HG03039 (cell line): ENCODE results near the gene ATP6V1F.

Experiments used
- ATAC-seq: cut with Tn5 transposase; IDR thresholded peaks from one replicate; pipeline ENCODE4 v1.9.1; 2021; ENCODE audit warnings: mild to moderate bottlenecking, moderate library complexity; ENCODE audit not compliant: unreplicated experiment

The ATP6V1F gene

DNA sequence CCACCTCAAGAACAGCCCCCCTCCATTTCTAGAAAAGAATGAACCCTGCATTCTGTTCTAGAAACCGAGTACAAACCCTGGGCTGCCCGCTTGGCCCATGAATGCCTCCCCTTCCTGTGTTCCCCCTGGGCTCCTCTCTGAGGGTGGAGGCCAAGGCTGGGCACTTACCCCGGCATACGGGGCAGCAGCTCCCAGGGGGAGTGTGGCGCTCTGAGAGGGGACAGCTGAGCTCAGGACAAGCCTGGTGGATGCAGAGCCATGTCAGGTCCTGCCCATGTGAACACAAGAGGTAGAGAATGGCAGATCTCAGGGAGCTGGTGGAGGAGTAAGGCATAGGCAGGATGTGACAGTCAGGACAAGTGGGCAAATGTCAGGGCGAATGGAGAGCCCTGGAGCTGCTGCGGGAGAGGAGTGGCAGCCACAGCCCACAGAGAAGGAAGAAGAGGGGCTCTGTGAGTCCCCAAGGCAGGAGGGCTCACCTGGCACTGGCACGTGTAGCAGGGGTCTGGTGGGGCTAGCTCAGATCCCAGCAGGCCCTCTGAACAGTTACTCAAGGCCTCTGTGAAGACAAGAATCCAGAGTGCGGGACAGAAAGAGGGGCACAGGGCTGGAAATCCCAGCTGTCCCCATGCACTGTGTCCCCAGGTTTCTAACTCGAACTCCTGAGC is 18.9 kb downstream of the ATP6V1F start:
- ATAC-seq, result no peak

DNA sequence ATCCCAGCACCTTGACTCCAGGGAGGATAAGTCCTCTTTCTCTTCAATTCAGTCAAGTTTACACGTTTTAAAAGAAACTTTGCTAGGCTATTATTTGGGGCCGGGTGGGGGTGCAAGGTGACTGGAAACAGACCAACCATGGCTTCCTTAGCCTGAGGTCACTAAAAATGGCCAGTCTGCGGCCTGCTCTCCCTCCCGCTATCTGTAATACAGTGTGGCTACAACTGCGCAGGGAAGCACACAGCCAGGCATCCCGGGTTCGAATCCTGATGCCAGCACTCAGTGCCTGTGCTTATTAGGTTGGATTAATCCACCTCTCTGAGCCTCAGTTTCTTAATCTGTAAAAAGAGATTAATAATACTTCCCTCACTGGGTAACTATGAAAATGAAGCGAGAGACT is 19.5 kb downstream of the ATP6V1F start:
- no peak for ATAC-seq

DNA sequence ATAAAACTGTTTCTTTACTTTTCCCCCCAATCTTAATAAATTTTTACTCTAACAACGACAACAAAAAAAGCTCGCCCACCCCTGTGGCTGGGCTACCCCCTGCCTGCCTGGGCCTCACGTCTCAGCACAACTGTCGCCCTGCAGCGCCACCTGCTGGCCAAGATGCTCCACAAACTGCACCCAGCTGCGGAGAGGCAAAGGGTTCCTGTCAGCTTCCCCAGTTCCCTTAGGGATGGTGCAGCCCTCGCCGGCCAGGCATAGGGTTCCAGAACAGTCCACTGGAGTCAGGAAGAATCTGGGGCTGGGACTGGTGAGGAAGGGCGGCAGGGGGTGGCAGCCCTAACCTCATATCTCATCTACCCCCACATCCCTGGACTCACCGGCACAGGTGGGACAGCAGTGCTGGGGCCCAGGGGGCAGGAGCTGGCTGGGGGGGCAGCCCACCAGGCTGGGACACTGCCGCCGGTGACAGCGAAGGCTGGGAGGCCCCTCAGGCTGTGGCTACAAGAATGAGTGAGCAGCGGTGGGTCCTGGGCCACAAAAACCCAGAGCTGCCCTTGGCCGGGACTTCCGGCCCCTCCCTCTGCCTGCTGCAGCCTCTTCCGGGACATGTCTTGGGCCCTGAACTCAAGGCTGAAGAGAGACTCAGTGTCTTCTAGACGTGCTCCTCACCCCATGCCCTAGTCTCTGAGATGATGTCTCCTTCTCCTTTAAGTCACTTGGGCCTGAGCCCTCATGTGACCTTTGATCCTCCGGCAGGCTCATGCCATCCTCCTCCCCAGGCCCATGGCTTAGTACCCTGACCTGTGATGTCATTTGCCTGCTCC is 21.2 kb downstream of the ATP6V1F start:
- ATAC-seq, result peak; percentile 45

DNA sequence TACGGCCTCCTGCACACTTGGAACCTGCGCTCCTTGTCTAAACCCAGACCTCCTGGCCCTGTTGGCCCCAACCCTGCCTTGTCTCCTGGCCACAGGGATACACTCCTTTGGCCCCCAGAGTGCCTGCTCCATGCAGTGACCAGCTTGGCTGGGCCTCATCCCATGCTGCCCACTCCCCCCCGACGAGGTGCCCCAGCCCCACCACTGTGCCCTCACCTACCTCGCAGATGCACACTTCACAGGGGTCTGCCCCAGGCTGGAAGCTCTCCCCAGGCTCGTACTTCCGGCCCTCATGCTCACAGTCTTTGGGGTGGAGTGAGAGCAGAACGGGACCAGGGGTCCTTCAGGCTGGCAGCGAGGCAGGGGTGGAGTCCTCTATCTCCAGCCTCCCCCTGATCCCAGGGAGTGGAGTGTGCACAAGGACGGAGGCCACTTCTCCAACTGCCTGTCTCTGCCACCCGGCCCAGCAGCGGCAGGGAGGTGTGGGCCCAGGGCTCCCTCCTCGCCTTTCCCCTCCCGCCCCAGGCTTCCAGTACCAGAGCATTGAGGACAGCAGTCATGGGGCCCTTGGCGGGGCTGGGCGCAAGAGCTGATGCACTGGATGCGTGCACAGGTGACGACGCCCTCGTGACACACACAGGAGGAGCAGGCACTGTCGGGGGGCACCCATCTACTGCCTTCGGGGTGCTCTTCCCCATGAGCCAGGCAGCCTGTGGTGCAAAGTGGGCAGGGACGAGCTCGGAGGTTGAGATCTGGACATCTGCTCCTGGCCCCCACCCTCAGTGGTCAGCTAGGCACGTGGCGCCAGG is 22.1 kb downstream of the ATP6V1F start:
- ATAC-seq, result no peak

DNA sequence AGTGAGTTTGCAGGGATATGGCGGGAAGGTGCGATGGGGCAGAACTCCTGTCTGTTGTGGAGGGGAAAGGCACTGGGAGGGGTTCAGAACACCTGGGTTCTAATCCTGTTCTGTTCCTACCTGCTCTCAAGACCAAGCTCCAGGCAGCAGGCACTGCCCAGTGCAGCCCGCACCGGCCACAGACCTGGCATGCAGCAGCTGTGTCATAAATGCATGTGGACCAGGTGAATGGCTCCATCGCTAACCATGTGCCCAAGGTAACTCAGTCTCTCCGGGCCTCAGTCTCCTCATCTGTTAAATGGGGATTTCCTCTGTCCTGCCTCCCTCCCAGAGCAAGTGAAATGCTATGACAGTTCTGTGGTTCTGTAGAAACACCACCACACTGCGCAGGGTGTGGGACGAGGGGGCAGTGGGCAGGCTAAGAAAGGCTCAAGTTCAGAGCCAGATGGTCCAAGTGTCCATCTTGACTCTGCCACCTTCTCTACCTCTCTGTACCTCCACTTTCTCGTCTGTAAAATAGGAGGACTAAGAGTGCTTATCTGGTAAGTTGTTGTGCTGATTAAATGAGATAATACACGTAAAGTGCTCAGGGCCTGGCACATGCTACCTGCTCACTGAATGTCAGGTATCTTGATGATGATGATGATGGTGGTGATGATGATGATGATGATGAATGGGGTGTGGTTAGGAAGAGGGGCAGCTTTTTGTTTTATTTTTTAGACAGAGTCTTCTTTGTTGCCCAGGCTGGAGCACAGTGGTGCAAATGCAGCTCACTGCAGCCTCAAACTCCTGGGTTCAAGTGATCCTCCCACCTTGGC is 22.9 kb downstream of the ATP6V1F start:
- ATAC-seq, result no peak

DNA sequence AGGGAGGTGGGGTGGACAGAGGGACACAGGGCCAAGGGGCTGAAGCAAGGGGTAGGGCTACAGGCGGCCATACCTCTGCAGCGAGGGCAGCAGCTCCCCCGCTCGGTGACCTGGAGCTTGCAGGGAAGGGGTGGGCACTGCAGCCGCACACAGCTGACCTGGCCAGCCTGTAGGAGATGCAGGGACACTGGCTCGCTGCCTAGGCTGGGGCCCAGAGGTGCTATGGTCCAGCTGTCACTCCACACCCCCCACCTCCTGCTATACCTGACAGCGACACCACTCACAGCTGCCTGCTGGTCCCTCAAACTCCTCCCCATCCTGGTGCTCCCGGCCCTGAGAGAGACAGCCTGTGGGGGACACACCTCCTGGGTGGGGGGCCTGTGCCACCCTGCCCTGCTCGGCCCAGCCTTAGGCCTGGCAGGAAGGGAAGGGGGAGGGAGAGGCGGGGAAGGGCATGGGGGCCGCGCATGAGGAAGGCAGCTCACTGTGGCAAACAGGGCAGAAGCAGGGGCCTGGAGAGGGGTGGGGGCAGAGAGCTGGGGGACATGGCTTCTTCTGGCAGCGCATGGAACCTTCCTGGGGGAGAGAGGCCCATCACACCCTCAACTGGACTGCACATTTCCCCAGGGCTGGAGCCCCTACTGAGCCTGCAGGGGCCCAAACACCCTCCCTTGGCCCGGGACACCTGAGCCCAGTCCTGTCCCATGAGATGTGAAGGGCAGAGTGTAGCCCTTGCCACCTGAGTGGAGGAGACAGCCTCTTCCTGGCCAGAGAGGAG is 23.9 kb downstream of the ATP6V1F start:
- no peak for ATAC-seq

DNA sequence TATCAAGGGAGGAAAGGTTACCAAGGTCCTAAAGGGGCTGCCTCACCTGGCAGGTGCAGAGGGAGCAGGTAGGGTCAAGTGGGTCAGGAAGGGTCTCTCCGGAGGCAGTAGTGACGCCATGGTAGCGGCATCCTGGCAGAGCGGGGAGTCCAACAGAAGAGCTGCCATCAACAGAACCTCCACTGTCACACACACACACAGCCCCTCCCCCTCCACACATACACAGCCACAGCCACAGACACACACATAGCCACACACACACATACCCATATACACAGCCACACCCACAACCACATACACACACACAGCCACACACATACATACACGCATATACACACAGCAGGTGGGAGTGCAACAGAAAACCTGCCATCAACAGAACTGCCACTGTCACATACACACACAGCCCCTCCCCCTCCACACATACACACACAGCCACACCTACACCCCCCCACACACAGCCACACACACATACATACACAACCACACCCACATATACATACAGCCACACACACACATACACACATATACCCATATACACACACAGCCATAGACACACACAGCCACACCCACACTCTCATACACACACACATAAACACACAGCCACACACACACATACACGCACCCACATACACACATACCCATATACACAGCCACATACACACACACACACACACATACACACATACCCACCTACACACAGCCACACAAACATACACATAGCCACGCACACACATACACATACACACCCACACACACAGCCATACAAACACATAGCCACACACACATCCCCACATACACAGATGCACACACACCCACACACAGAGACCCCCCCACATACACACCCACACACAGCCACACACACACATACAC is 24.7 kb downstream of the ATP6V1F start:
- no peak for ATAC-seq

DNA sequence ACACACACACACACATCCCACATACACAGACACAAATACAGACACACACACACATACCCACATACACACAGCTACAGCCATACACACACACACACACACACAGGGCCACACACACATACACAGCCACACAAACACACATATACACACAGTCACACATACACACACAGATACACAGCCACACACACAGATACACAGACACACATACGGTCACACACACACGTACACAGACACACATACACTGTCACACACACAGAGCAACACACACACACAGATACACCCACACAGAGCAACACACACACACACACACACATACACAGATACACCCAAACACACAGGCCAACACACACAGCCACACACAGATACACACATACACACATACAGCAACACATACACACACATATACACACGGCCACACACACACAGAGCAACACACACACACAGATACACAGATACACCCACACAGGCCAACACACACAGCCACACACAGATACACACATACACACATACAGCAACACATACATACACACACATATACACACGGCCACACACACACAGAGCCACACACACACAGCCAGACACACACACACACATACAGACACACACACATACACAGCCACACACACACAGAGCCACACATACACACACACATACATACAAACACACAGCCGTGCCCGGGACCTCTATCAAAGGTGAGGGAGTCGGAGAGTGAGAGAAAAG is 25.5 kb downstream of the ATP6V1F start:
- no peak for ATAC-seq

DNA sequence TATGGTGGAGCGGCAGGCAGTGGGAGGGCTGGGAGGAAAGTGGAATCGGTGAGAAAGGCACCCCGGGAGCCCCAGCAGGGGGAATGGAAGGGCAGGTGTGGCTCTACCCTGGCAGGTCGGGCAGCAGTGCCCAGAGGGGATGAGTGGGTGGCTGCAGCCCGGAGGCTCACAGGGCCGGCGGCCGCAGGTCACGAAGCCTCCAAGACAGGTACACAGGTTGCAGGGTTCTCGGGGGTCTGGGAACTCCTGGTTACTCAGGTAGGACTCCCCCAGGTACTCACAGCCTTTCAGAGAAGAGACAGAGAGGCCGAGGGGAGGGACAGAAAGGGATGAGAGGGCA is 26.1 kb downstream of the ATP6V1F start:
- no peak for ATAC-seq

DNA sequence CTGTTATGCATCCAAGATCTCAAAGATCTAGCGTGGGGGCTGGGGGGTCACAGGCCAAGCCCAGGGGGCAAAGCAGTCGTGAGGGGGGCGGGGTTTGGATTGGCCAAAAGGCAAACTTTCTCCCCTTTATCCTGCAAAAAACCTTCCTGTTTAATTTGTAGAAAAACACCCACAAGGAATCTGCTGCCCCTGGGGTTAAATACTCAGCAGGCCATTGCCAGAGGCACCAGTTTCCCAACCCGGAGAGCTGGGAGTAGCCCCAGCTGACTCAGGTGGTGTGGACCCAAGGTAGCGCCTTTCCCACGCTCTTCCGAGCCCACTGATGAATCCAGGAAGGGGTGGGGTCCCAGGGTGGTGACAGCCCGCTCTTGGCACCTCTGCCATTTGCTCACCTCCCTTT is 26.5 kb downstream of the ATP6V1F start:
- no peak for ATAC-seq

DNA sequence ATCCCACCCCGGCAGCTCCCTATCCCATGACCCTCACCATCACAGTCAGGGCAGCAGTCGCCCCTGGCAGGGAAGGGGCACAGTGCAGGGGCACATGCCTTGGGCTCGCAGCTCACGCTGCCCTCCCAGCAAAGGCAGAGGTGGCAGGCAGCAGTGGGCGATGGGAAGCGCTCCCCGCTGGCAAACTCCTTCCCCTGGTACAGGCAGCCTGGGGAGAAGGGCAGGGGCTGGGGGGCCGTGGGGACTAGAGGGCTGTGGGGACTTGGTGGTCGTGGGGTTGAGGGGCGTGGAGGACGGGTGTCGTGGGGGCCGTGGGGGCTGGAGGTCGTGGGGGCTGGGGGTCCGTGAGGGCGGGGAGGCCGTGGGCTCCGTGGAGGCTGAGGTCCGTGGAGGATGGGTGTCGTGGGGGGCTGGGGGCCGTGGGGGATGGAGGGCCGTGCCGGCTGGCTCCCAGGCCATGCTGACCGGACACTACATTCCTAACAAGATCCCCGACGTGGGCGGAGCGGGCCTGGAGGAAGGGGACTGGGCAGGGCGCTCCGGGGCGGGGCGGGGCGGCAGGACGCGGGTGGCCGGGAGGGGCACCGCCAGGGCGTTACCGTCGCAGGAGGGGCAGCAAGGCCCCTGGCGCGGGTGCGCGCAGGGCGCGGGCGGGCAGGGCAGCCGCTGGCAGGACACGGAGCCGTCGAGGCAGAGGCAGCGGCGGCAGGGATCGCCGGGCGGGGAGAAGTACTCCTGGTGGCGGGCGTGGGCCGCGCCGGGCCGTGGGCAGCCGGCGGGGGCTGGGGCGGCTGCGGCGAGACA is 27.9 kb downstream of the ATP6V1F start:
- no peak for ATAC-seq

DNA sequence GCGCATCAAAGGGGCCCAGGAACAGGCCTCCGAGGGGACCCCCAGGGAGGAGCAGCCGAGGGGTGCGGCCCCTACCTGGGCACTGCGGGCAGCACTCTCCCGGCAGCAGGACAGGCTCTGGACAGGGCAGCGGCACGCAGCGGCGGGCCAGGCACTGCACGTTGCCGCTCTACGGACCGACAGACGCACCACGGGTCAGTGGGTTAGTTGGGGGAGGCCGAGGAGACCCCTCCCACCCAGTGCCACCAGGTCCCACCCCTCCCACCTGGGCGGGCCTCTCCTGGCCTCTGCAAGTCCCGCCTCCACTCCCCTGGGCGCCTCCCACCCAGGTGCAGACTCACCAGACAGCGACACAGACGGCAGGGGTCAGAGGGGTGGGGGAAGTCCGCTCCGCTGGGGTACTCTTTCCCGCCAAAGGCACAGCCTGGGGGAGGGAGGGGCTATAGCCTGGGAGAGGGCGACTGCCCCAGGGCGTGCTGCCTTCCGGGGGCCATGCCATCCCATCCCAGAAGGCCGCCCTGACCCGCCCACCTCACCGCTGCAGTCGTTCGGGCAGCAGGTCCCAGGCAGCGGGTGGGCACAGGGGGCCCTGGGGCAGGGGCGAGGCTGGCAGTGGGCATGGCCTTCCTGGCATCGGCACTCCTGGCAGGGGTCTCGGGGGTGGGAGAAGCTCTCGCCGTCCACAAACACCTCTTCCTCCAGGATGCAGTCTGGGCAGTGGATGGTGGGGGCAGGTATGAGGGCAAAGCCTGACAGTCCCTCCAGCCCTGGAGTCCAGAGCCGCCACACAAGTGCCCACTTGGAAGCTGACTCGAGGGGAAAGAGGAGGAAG is 28.7 kb downstream of the ATP6V1F start:
- ATAC-seq, result no peak

DNA sequence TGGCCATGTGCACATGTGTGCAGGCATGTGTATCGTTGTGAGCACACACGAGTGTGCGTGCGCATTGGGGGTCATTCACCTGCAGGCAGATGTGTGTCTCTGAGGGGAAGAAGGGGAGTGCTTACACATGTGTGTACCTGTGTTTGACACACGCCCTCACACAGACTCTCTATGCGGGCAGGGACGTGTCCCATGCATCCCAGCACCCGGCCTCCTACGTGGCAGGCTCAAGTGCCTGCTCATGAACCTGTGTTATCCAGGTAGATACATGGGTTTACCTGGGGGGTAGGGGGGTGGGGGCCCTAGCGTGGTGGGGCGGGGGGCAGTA is 29.2 kb downstream of the ATP6V1F start:
- no peak for ATAC-seq

DNA sequence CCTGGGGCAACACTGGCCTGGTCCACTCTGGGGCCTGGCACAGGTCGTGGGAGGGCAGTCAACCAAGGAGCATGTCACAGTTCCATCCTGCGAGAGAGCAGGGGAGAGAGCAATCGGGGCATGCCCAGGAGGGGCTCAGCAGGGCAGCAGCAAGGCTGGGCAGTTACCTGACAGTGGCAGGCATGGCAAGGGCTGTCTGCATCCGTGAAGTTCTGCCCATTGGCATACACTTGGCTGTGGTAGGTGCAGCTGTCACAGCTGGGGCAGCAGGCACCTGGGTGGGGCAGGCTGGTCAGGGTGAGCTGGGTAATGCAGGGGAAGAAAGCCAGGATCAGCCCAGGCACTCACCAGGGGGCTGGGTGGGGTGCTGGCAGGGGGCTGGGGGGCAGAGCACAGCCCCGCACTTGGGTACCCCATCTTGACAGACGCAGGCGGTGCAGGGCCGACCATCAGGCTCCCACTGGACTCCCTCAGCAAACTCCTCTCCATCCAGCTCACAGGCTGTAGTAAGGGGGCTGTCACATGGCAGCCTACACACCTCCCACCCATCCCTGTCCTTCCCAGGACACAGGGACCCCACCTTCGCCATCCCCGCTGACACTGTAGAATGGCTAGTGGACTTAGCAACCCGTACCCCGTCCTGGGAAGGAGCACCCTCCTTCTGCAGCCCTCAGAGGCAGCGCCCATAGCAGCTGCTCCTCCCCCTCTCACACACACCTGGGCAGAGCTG is 30.0 kb downstream of the ATP6V1F start:
- ATAC-seq, result no peak

DNA sequence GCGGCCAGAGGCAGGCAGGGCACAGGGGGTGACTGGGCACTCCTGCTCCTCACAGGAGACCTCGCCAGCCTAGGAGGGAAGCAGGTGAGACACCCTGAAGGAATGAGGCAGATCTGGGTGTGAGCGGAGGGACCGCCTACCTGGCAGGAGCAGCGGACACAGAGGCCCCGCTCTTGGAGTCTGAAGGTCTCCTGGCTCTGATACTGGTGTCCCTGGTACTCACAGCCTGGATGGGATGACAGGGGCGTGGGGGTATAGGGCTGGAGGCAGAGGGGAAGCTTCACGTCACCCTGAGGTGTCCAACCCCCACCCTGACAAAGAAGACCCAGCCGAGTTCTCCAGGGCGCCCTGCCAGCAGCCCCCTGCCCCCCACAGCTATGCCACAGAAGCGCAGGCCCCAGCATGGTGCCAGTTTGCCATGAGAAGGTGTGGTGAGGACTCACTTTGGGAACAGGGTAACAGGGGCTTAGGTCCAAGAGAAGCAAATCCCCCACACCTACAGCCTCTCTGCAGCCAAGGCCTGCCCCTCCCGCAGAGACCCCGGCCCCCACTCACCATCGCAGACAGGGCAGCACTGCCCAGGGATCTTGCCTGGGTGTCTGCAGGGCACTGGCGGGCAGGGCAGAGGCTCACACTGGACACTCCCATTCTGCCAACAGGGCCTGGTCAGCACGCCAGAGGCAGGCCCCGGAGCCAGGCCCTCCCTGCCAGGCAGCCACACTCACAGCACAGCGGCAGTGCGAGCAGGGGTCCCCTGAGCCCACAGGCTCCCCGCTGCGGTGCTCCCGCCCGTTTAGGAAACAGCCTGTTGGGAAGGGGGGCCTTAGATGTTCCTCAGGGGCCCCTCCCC is 30.8 kb downstream of the ATP6V1F start:
- ATAC-seq, result no peak

DNA sequence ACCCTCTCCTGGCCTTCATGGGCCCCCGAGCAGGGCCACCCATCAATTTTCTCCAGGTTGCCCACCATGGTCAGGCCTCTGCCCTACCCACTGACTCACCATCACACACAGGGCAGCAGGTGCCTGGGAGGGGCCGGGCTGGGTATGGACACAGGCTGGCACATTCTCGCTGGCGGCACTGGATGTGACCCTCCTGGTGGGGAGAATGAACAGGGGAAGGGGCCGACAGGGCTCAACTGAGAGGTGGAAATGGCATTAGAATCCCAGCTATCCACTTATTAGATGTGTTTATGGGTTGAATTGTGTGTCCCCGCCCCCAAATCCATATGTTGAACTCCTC is 31.4 kb downstream of the ATP6V1F start:
- no peak for ATAC-seq
